Natural killer cell (primary cell): ENCODE measurements around the gene ATP11C. TPM values are rescaled to one million over a fixed set of nuclear protein-coding genes. Genes with fewer than 3 reads are reported as not detected.
A peak's percentile ranks its signal among the peaks of the same experiment; 100 is the strongest.

Experiments used
- ATAC-seq, 3 donors: fragments of 150-1000 bp in 2 of 3; fragments of 200-7000 bp in 1 of 3; cut with Tn5 transposase; 1 replicate in 1 of 3; 2 replicates in 2 of 3; pipeline ENCODE4 v1.10.0; 2021; ENCODE audit warnings: mild to moderate bottlenecking in 2 of 3, moderate library complexity in 2 of 3
- DNase-seq, 2 donors: peaks; one replicate each; pipeline versions ENCODE4 v3.0.0 to v3.0.0-alpha.2; 2013 to 2021; ENCODE audit warnings: mixed read lengths in 1 of 2
- H3K27ac ChIP-seq: one replicate; pipeline ENCODE4 v1.5.1; 2013; ENCODE audit warnings: mild to moderate bottlenecking, low read length
- H3K27me3 ChIP-seq: one replicate; pipeline ENCODE4 v1.6.1; 2013; ENCODE audit warnings: low read length; ENCODE audit not compliant: control insufficient read depth, insufficient read depth
- H3K36me3 ChIP-seq: one replicate; pipeline ENCODE4 v1.6.1; 2013; ENCODE audit warnings: low read length; ENCODE audit not compliant: control insufficient read depth, insufficient read depth
- H3K4me1 ChIP-seq: one replicate; pipeline ENCODE4 v1.6.1; 2013; ENCODE audit warnings: low read length; ENCODE audit not compliant: control insufficient read depth, insufficient read depth
- H3K4me3 ChIP-seq: one replicate; pipeline ENCODE4 v1.5.1; 2013; ENCODE audit warnings: low read length
- H3K9me3 ChIP-seq: one replicate; pipeline ENCODE4 v1.6.1; 2013; ENCODE audit warnings: low read length; ENCODE audit not compliant: control insufficient read depth, insufficient read depth
- H3K27ac Mint-ChIP-seq, 2 donors: one replicate each; pipeline ENCODE4 v1.8.0; 2022; ENCODE audit warnings: mild to moderate bottlenecking in 2 of 2, mixed read lengths in 2 of 2, moderate library complexity in 1 of 2
- H3K27me3 Mint-ChIP-seq, 2 donors: one replicate each; pipeline ENCODE4 v1.8.0; 2022; ENCODE audit warnings: low read depth in 2 of 2, mixed read lengths in 2 of 2
- H3K36me3 Mint-ChIP-seq: one replicate; pipeline ENCODE4 v1.8.0; 2022; ENCODE audit warnings: mixed read lengths
- H3K4me1 Mint-ChIP-seq, 2 donors: one replicate each; pipeline ENCODE4 v1.8.0; 2022; ENCODE audit warnings: mixed read lengths in 2 of 2
- H3K4me3 Mint-ChIP-seq: one replicate; pipeline ENCODE4 v1.8.0; 2022; ENCODE audit warnings: mild to moderate bottlenecking, moderate library complexity, mixed read lengths
- H3K9me3 Mint-ChIP-seq, 2 donors: one replicate each; pipeline ENCODE4 v1.8.0; 2022; ENCODE audit warnings: mixed read lengths in 2 of 2
- CTCF ChIP-seq: fragments of 200-600 bp; IDR thresholded peaks from one replicate; pipeline ENCODE4 v1.8.0; 2022; ENCODE audit warnings: antibody characterized with exemption
- WGBS: methylation state at CpG from one replicate; pipeline ENCODE4 v1.1.7; 2013; ENCODE audit warnings: missing lambda C conversion rate; ENCODE audit not compliant: insufficient coverage; 5-methylcytosine and 5-hydroxymethylcytosine counted together
- intact Hi-C: fragments of 100-400 bp; cut with micrococcal nuclease; formaldehyde crosslinking; loops from one replicate; pipeline ENCODE4 v1.14.2; 2022
- total RNA-seq, 4 donors: library from RNA; stranded (reverse); fragments of 120-200 nt in 1 of 4; gene quantifications; one replicate each; pipeline versions ENCODE4 v1.2.3 to v1.2.4, GENCODE V29; 2013 to 2022

ATP11C gene
- total RNA-seq, 3 donors from 2014 or later (not counting 1 experiment from before 2014, with no cell fraction given), result 20.0 to 24.3 (median 24.0) TPM

GRCh38 chrX:139784807-139785206 is 148.0 kb downstream of the ATP11C start:
- no peak for DNase-seq
- no peak for ATAC-seq
- H3K36me3 Mint-ChIP-seq, result no peaks in the 10 kb centered on the region
- H3K4me1 Mint-ChIP-seq, result peaks cover 0 to 6% of the 10 kb centered on the region in 2 donors
- no peaks in the 10 kb centered on the region for H3K27me3 ChIP-seq
- intact Hi-C loops, result no loop called here
- peak overlapping the region in 1 of 2 donors; percentile 35 for H3K27ac Mint-ChIP-seq
- H3K4me1 ChIP-seq, result peaks cover 9% of the 10 kb centered on the region
- H3K27me3 Mint-ChIP-seq, result no peaks in the 10 kb centered on the region
- H3K9me3 ChIP-seq, result no peaks in the 10 kb centered on the region
- 78% methylated on average over 1 of the region's 1 CpG for WGBS
- TF ChIP-seq CTCF, result no peak
- peaks cover 3% of the 10 kb centered on the region for H3K36me3 ChIP-seq
- no peaks in the 10 kb centered on the region for H3K9me3 Mint-ChIP-seq
- H3K4me3 Mint-ChIP-seq, result no peak overlapping the region
- no peak overlapping the region for H3K4me3 ChIP-seq
- no peak overlapping the region for H3K27ac ChIP-seq

- H3K36me3 Mint-ChIP-seq, result no peaks in the 10 kb centered on the region
Measured at GRCh38 chrX:139783959-139784358, 148.9 kb downstream of the ATP11C start.

GRCh38 chrX:139783030-139783429 is 149.8 kb downstream of the ATP11C start:
- Histone ChIP-seq H3K27ac (no peak overlapping the region), H3K4me3 (no peak overlapping the region)
- no peaks in the 10 kb centered on the region for H3K36me3 Mint-ChIP-seq

More at GRCh38 chrX:139783959-139784358, 148.9 kb downstream of the ATP11C start:
- H3K36me3 ChIP-seq, result peaks cover 3% of the 10 kb centered on the region
- intact Hi-C loops, result no loop called here
- Mint-ChIP-seq H3K4me1 (peaks cover 0 to 14% of the 10 kb centered on the region in 2 donors), H3K4me3 (no peak overlapping the region), H3K9me3 (no peaks in the 10 kb centered on the region), H3K27ac (peak overlapping the region in 1 of 2 donors; percentile 35), H3K27me3 (no peaks in the 10 kb centered on the region)
- peak in 2 of 3 donors; percentile 57 to 68 for ATAC-seq
- DNase-seq, result no peak
- H3K27me3 ChIP-seq, result no peaks in the 10 kb centered on the region
- no peak for TF ChIP-seq CTCF
- no peak overlapping the region for H3K27ac ChIP-seq
- 20% methylated on average over 1 of the region's 1 CpG for WGBS
- H3K4me3 ChIP-seq, result no peak overlapping the region
- H3K4me1 ChIP-seq, result peaks cover 9% of the 10 kb centered on the region
- H3K9me3 ChIP-seq, result no peaks in the 10 kb centered on the region

More at GRCh38 chrX:139783030-139783429, 149.8 kb downstream of the ATP11C start:
- Histone ChIP-seq H3K36me3 (peaks cover 3% of the 10 kb centered on the region), H3K4me1 (peaks cover 9% of the 10 kb centered on the region), H3K27me3 (no peaks in the 10 kb centered on the region), H3K9me3 (no peaks in the 10 kb centered on the region)
- no CpG with 5 or more reads among the region's 3 CpGs for WGBS
- H3K4me3 Mint-ChIP-seq, result peak overlapping the region; percentile 14
- H3K9me3 Mint-ChIP-seq, result no peaks in the 10 kb centered on the region
- ATAC-seq (no peak), DNase-seq (no peak)
- intact Hi-C loops, result no loop called here
- peaks cover 0 to 16% of the 10 kb centered on the region in 2 donors for H3K4me1 Mint-ChIP-seq
- H3K27ac Mint-ChIP-seq, result peak overlapping the region in 1 of 2 donors; percentile 35
- no peak for TF ChIP-seq CTCF
- no peaks in the 10 kb centered on the region for H3K27me3 Mint-ChIP-seq
